LHCN-M2 (cell line): ENCODE results near the gene ZSCAN21. TPM values are rescaled to one million over a fixed set of nuclear protein-coding genes. Genes with fewer than 3 reads are reported as not detected.
A peak's percentile ranks its signal among the peaks of the same experiment; 100 is the strongest.

Experiments used
- DNase-seq: peaks from one replicate; pipeline ENCODE4 v3.0.0-alpha.2; 2012; ENCODE audit warnings: low read depth
- total RNA-seq: library from RNA; depleted of rRNA; stranded (reverse); fragments of >200 nt; gene quantifications from 2 replicates; pipeline ENCODE4 v1.2.3, GENCODE V29; 2014; rRNA removed

Gene ZSCAN21
- total RNA-seq, 1 experiment from 2014 or later, result 11.8 TPM

GRCh38 chr7:100098913-100099312, 49.3 kb downstream of the ZSCAN21 start:
- no peak for DNase-seq

- no peak for DNase-seq
Observed at GRCh38 chr7:100099452-100099851, 49.9 kb downstream of the ZSCAN21 start.

DNA sequence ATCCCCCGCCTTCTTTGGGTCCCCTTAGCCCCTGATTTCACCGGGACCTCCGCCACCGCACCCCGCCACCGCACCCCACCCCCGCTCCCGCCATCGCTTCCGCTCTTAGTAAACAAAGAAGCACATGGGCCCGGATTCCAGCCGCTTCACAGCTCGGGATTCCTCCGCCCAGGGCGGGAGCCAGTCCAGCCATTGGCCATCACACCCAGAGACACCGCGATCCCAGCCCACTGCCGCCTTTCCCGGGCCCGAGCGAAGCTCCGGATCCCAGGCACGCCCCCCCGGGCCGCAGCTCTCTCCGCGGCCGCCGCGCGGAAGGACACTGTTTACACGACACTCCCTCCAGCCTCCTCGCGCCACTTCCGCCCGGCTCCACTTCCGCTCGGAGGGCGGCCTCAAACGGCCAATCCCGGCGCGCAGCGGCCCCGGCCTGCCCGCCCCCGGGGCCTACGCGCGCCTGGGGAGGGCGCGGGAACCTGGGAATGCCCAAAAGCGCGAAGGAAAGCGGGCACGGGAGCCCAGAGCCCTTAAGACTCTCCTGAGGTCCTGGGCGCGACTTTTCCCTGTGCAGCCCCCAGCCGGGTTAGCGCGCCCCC, 50.9 kb downstream of the ZSCAN21 start:
- peak; percentile 98 for DNase-seq

DNA sequence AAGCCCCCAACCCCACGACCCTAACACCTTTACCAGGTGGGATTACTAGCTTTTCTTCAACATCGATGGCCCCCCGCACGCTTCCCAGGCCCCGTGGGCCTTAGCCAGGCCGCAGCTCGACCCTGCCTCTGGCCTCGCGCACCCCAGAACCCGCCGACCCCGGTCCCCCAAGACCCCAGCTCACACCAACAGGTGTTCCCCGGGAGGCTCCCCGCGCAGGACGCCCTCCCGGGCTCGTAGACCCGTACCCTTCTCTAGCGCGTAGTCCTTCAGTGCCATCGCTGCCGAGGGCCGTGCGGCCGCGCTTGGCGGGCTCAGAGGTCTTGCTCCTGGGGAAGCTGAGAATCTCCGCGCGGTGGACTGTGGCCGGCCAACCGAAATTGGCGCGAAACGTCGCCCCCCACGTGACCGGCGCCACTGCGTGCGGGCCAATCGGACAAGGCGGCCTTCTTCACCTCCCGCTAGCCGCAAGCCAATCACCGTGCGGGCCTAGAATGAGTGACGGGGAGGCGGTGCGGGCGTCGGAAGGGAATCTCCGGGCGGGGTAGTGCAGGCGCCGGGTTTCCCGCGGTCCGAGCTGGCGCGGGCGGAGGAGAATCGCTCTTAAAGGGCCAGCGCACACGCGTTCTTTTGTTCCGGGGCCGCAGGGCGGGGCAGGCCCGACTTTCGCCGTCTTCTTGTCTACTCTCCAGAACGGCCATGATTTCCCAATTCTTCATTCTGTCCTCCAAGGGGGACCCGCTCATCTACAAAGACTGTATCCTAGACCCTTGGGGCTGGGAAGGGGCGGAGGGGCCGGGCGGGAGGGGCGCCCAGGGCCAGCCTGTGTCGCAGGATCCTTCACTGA, 51.7 kb downstream of the ZSCAN21 start, which contains the start of the genes AP4M1 and MCM7:
Gene AP4M1 (plus strand): TSS at position 628 of the 847 bp plus-strand sequence. CDS start 72 bp downstream, at position 700.
Gene MCM7 (minus strand): TSS at position 382 of the 847 bp plus-strand sequence. CDS start 103 bp downstream, at position 279.
- peak; percentile 100 for DNase-seq

DNA sequence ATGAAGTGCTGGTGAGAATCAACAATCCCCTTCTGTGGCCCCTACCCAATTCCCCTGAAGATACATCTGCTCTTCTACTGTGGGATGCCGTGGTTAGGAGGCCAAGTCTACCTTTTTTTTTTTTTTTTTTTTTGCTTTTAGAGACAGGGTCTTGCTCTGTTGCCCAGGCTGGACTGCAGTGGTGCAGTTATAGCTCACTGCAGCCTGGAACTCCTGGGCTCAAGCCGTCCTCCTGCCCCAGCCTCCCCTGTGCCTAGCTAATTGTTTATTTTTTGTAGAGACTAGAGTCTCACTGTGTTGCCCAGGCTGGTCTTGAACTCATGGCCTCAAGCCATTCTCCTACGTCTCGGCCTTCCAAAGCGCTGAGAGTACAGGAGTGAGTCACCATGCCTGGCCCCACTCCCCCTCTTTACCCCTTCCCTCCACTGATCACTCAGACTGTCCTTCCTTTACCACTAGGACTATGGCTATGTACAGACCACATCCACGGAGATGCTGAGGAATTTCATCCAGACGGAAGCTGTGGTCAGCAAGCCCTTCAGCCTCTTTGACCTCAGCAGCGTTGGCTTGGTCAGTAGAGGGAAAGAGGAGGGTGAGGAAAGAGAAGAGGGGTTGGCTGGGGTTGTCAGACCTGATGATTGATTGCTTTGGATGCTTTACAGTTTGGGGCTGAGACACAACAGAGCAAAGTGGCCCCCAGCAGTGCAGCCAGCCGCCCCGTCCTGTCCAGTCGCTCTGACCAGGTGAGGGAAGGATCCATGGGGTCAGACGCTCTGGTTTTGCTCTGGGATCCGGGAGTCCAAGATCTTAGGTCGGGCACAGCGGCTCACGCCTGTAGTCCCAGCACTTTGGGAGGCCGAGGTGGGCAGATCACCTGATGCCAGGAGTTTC, 53.6 kb downstream of the ZSCAN21 start:
- DNase-seq, result peak; percentile 99

- no peak for DNase-seq
Observed at GRCh38 chr7:100105534-100105933, 56.0 kb downstream of the ZSCAN21 start.

GRCh38 chr7:100106633-100107032, 57.1 kb downstream of the ZSCAN21 start:
- DNase-seq, result no peak

- no peak for DNase-seq
Observed at GRCh38 chr7:100107125-100107737, 57.7 kb downstream of the ZSCAN21 start.

GRCh38 chr7:100107890-100108289, 58.3 kb downstream of the ZSCAN21 start:
- no peak for DNase-seq

DNA sequence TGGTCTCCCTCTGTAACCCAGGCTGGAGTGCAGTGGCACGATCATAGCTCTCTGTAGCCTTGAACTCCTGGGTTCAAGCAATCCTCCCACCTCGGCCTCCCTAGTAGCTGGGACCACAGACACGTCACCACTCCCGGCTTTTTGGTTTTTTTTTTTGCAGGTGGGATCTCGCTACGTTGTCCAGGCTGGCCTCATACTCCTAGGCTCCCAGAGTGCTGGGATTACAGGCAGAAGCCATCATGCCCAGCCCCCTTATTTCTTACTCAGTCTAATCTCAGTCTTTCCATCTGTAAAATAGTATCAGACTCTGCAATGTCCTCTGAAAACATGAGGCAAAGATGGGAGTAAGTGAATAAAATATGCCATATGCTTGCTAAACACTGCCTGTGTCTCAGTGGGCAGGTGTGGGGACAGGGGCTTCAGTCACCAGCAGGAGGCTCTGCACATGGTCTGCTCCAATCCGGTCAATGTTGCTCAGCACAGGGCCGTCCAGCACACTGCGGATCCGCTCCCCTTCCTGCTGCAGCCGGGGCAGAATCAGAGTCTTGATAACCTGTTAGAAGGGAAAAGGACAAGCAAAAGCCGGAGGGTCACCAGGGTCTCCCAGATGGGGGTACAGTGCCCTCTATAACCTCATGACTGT, 60.1 kb downstream of the ZSCAN21 start:
- DNase-seq, result no peak

DNA sequence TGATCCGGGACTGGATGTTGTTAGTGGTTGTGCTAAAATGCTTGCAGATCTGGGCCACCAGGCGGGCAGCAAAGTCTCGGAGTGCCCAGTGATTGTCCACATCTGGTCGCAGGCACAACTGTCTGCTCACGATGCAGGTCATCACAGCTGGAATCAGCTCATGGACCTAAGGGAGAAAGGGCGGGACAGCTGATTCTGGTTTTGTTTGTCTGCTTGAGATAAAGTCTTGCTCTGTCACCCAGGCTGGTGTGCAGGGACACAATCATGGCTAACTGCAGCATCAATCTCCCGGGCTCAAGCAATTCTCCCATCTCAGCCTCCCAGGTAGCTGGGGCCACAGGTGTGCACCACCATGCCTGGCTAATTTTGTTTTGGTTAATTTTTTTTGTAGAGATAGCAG, 61.6 kb downstream of the ZSCAN21 start:
- no peak for DNase-seq

DNA sequence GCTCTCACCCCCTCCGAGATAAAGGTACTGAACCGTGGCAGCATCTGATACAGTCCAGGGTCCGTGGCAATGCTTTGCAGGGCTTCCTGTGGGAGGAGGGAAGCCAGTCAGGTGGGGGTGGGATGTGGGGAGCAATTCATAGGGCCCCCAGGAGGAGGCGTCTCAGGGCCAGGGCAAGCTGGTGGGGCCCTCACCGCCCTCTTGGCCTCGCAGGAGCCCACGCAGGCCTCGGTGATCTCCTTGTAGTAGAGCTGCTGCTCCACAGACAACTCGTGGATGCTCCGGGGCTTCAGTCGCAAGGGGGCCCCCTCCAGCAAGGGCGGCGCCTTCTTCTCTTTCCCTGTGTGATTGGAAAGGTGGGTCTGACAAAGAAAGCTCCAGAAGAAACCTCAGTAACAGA, 62.3 kb downstream of the ZSCAN21 start:
- no peak for DNase-seq

Other genes with a start within 250 kb of the ZSCAN21 start
- gene CYP3A43, start 221.8 kb upstream of the ZSCAN21 start, total RNA-seq, result not detected in 2 replicates
- gene OR2AE1, start 172.7 kb upstream of the ZSCAN21 start, total RNA-seq, result not detected in 2 replicates
- 29.7 and 32.5 TPM in 2 replicates for gene TRIM4, start 130.2 kb upstream of the ZSCAN21 start, total RNA-seq
- gene GJC3, start 120.2 kb upstream of the ZSCAN21 start, total RNA-seq, result not detected in 2 replicates
- not detected in 2 replicates for gene AZGP1, start 73.7 kb upstream of the ZSCAN21 start, total RNA-seq
- 19.0 and 21.2 TPM in 2 replicates for gene ZKSCAN1, start 34.2 kb upstream of the ZSCAN21 start, total RNA-seq
- gene ZNF3, start 31.9 kb downstream of the ZSCAN21 start, total RNA-seq, result 31.0 and 32.9 TPM in 2 replicates
- 96.6 and 100 TPM in 2 replicates for gene COPS6, start 39.2 kb downstream of the ZSCAN21 start, total RNA-seq
- 283 and 290 TPM in 2 replicates for gene MCM7, start 51.6 kb downstream of the ZSCAN21 start, total RNA-seq
- gene AP4M1, start 51.9 kb downstream of the ZSCAN21 start, total RNA-seq, result 53.1 and 59.9 TPM in 2 replicates
- gene TAF6, start 69.6 kb downstream of the ZSCAN21 start, total RNA-seq, result 98.4 and 106 TPM in 2 replicates
- gene CNPY4, start 69.9 kb downstream of the ZSCAN21 start, total RNA-seq, result 23.2 and 28.0 TPM in 2 replicates
- 1.9 and 5.9 TPM in 2 replicates for gene MBLAC1, start 77.2 kb downstream of the ZSCAN21 start, total RNA-seq
- 165 and 202 TPM in 2 replicates for gene LAMTOR4, start 99.1 kb downstream of the ZSCAN21 start, total RNA-seq
- 18.8 and 21.8 TPM in 2 replicates for gene TRAPPC14, start 108.9 kb downstream of the ZSCAN21 start, total RNA-seq
- gene GAL3ST4, start 118.8 kb downstream of the ZSCAN21 start, total RNA-seq, result 6.7 and 9.8 TPM in 2 replicates
- gene GPC2, start 127.6 kb downstream of the ZSCAN21 start, total RNA-seq, result 9.6 and 9.9 TPM in 2 replicates
- 0.23 and 0.96 TPM in 2 replicates for gene STAG3, start 128.1 kb downstream of the ZSCAN21 start, total RNA-seq
- gene PVRIG, start 170.2 kb downstream of the ZSCAN21 start, total RNA-seq, result not detected in 2 replicates